Endometrial microvascular endothelial cells (primary cell): Measurements from ENCODE around the gene GNPTAB. TPM values are rescaled to one million over a fixed set of nuclear protein-coding genes. Genes with fewer than 3 reads are reported as not detected.
"Not testable (repeated sequence)": the region's sequence is repeated elsewhere in the genome, so short reads cannot be mapped to it uniquely, and the experiment has no call there.

Source experiments
- in situ Hi-C: cut with HindIII; loops from 2 replicates; pipeline ENCODE4 v1.10.0; 2017; ENCODE audit warnings: low sequenced_read_pairs, low pct_unique_long_range_greater_than_20kb; ENCODE audit errors: inconsistent ontology term
- total RNA-seq: library from RNA; depleted of rRNA; stranded (reverse); fragments of >200 nt; gene quantifications from one replicate; pipeline ENCODE4 v1.2.3, GENCODE V29; 2015; ENCODE audit errors: inconsistent ontology term

The GNPTAB gene
- total RNA-seq: 36.1 TPM

- in situ Hi-C loops: no loop called here
Observed at GRCh38 chr12:101830367-101831325, at the start of gene GNPTAB. Gene GNPTAB (minus strand): TSS chr12:101830959. CDS start chr12:101830675, 284 bp downstream.

GRCh38 chr12:101878243-101878821, 47.6 kb upstream of the GNPTAB start:
- in situ Hi-C loops: no loop called here

GRCh38 chr12:101877806-101878242, 47.1 kb upstream of the GNPTAB start:
- in situ Hi-C loops: no loop called here

- in situ Hi-C loops: no loop called here
Observed at GRCh38 chr12:101876861-101877805, 46.4 kb upstream of the GNPTAB start, which contains the start of gene DRAM1. Gene DRAM1 (plus strand): TSS chr12:101877580. CDS start chr12:101877790, 210 bp downstream.

- in situ Hi-C loops: no loop called here
Observed at GRCh38 chr12:101876322-101876860, 45.6 kb upstream of the GNPTAB start.

- in situ Hi-C loops: no loop called here
Observed at GRCh38 chr12:101875162-101875561, 44.4 kb upstream of the GNPTAB start.

GRCh38 chr12:101870925-101871324, 40.2 kb upstream of the GNPTAB start:
- in situ Hi-C loops: no loop called here

- in situ Hi-C loops: not testable (repeated sequence)
Observed at GRCh38 chr12:101867619-101868018, 36.9 kb upstream of the GNPTAB start.

- in situ Hi-C loops: no loop called here
Observed at GRCh38 chr12:101866615-101867373, 36.0 kb upstream of the GNPTAB start.

GRCh38 chr12:101863981-101864380, 33.2 kb upstream of the GNPTAB start:
- in situ Hi-C loops: no loop called here

- in situ Hi-C loops: no loop called here
Observed at GRCh38 chr12:101862245-101862644, 31.5 kb upstream of the GNPTAB start.

- in situ Hi-C loops: not testable (repeated sequence)
Observed at GRCh38 chr12:101861688-101862087, 30.9 kb upstream of the GNPTAB start.

GRCh38 chr12:101859664-101860607, 29.2 kb upstream of the GNPTAB start:
- in situ Hi-C loops: no loop called here

- in situ Hi-C loops: no loop called here
Observed at GRCh38 chr12:101858361-101858760, 27.6 kb upstream of the GNPTAB start.

- in situ Hi-C loops: no loop called here
Observed at GRCh38 chr12:101857043-101857558, 26.3 kb upstream of the GNPTAB start.

- in situ Hi-C loops: not testable (repeated sequence)
Observed at GRCh38 chr12:101856614-101857013, 25.9 kb upstream of the GNPTAB start.

GRCh38 chr12:101855976-101856375, 25.2 kb upstream of the GNPTAB start:
- in situ Hi-C loops: no loop called here
